ENCODE results near the gene ARHGAP19.
A peak's percentile ranks its signal among the peaks of the same experiment; 100 is the strongest.

Gene ARHGAP19

DNA sequence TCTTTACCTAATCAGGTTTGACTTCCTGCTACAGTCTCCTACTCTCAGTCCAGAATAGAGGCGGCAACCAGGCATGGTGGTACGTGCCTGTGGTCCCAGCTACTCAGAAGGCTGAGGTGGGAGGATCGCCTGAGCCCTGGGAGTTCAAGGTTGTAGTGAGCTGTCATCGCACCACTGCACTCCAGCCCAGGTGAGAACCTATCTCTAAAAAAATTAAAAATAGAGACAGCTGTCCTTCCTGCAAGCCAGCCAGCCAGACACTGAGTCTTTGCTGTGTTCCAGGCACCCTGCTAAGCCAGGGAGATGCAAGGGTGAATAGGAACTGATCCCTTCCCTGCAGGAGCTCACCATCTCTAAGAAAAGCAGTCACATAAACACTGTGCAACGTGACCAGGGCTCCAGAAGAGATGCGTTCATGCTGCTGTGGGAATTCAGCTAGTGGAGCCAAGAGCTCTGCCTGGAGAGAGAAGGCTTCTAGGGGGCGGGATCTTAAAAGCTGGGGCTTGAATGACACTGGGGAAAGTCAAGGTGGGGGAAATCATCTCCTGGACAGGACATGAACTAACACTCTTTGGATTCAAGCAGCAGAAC, 84.6 kb downstream of the ARHGAP19 start:
- DNase-seq (ENCODE audit: low read depth, low spot score), result no peak

DNA sequence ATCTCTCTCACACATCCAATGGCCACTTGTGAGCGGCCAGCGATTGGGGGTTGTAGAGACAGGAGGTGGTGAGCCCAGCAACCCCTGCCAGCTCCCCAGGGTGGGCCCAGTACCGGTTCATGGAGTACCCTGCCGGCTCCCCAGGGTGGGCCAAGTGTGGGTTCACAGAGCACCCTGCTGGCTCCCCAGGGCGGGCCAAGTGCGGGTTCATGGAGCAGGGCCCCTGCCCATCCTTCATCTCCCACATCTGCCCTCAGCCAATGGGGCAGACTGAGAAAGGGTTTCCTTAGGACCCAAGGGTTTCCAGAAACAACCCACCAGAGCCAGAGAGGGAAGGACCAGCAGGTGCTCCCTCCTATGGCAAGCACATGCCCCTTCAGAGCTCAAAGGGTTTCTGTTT, 85.3 kb downstream of the ARHGAP19 start:
- TF ChIP-seq POLR2AphosphoS5 (IDR thresholded peaks at IDR 0.05; ENCODE audit: borderline replicate concordance, low read depth, low read length), result no peak
- no peak for TF ChIP-seq FOXP2 (optimal IDR thresholded peaks at IDR 0.05; ENCODE audit: control extremely low read depth, extremely low read length, insufficient read depth)
- no peak for TF ChIP-seq EZH2 (IDR thresholded peaks at IDR 0.05)
- DNase-seq (ENCODE audit: low read depth, low spot score), result no peak

More for the DNA sequence above, 84.6 kb downstream of the ARHGAP19 start:
- Histone ChIP-seq H3K4me3 (no peak overlapping the region), H3K36me3 (ENCODE audit: insufficient read depth, low read length) (no peaks in the 10 kb centered on the region), H3K27ac (no peak overlapping the region), H3K9ac (ENCODE audit: insufficient read length) (no peak overlapping the region), H3K9me3 (ENCODE audit: low read depth, low read length) (no peaks in the 10 kb centered on the region)
- TF ChIP-seq FOXP2 (optimal IDR thresholded peaks at IDR 0.05; ENCODE audit: control extremely low read depth, extremely low read length, insufficient read depth), result no peak
- TF ChIP-seq EZH2 (IDR thresholded peaks at IDR 0.05), result no peak
- no peak for TF ChIP-seq POLR2AphosphoS5 (IDR thresholded peaks at IDR 0.05; ENCODE audit: borderline replicate concordance, low read depth, low read length)

DNA sequence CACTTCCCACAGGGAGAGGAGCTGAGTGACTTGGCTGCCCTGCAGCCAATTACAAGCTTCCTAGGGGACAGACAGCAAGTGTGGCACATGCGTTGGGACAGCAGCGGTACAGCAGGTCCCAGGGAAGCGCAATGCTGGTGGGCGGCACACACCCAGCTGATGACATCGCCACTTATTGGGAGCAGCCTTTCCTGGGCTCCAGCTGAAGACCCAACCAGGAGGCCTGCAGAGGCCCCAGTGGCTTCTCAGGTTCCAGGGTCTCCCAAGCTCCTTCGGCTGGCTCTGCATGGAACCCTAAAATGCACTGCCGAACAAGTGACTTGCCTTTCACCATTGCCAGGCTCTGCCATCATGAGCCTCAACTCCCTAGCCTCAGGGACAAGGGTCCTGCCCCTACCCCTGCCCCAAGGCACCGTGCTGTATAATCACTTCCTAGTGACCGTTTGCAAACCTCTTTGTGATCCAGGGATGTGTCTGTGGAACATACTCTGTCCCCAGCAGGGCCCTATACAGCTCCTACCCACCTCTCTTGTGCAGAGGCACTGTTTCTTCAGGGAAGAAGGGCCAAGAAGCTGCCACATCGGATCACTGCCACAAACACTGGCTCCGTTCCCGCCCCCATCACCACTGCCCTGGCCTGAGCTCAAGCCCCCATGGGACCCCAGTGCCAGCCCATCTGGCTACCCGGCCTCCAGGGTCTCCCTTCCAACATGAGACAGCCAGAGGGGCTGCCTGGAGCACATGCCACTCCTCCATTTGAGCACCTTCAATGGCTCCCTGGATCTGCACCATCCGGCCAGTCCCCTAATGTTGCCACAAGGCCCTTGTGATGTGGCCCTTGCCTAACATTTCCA, 87.4 kb downstream of the ARHGAP19 start:
- H3K36me3 ChIP-seq (ENCODE audit: insufficient read depth, low read length), result no peaks in the 10 kb centered on the region
- no peak for DNase-seq (ENCODE audit: low read depth, low spot score)
- no peak overlapping the region for H3K4me3 ChIP-seq
- TF ChIP-seq FOXP2 (optimal IDR thresholded peaks at IDR 0.05; ENCODE audit: control extremely low read depth, extremely low read length, insufficient read depth) (no peak), POLR2AphosphoS5 (IDR thresholded peaks at IDR 0.05; ENCODE audit: borderline replicate concordance, low read depth, low read length) (no peak), EZH2 (IDR thresholded peaks at IDR 0.05) (no peak)
- H3K9ac ChIP-seq (ENCODE audit: insufficient read length), result no peak overlapping the region
- no peaks in the 10 kb centered on the region for H3K9me3 ChIP-seq (ENCODE audit: low read depth, low read length)
- no peak overlapping the region for H3K27ac ChIP-seq

More for the DNA sequence above, 85.3 kb downstream of the ARHGAP19 start:
- H3K9me3 ChIP-seq (ENCODE audit: low read depth, low read length), result no peaks in the 10 kb centered on the region
- H3K9ac ChIP-seq (ENCODE audit: insufficient read length), result no peak overlapping the region
- H3K27ac ChIP-seq, result no peak overlapping the region
- no peaks in the 10 kb centered on the region for H3K36me3 ChIP-seq (ENCODE audit: insufficient read depth, low read length)
- no peak overlapping the region for H3K4me3 ChIP-seq

DNA sequence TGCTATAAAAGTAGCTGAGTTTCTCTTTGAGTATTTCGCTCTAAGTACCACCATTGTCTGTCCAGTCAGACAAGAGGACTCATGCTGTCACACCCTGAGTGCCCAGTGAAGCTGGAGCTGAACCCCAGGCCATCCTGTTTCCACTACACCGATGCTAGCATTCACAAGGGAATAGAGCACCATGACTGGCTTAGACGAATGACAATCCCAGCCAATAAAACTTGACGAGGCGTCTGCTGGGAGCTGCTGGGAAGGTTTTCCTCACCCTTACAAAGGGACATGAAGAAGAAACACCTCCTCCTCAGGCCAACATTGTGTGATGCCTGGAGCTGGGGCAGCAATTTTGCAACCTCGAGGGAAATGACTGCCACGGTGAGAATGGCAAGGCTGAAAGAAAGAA, 89.2 kb downstream of the ARHGAP19 start:
- Histone ChIP-seq H3K9me3 (ENCODE audit: low read depth, low read length) (no peaks in the 10 kb centered on the region), H3K36me3 (ENCODE audit: insufficient read depth, low read length) (no peaks in the 10 kb centered on the region), H3K9ac (ENCODE audit: insufficient read length) (no peak overlapping the region), H3K27ac (no peak overlapping the region), H3K4me3 (no peak overlapping the region)
- no peak for DNase-seq (ENCODE audit: low read depth, low spot score)
- TF ChIP-seq FOXP2 (optimal IDR thresholded peaks at IDR 0.05; ENCODE audit: control extremely low read depth, extremely low read length, insufficient read depth) (no peak), EZH2 (IDR thresholded peaks at IDR 0.05) (no peak), POLR2AphosphoS5 (IDR thresholded peaks at IDR 0.05; ENCODE audit: borderline replicate concordance, low read depth, low read length) (no peak)

DNA sequence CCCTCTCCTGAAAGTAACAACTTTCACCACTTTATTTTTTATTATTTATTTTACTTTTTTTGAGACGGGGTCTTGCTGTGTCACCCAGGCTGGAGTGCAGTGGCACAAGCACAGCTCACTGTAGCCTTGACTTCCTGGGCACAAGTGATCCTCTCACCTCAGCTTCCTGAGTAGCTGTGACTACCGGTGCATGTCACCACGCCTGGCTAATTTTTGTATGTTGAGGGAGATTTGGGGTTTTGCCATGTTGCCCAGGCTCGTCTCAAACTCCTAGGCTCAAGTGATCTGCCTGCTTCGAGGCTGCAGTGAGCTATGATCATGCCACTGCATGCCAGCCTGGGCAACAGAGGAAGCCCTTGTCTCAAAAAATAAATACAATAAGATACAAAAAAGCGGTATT, 91.8 kb downstream of the ARHGAP19 start:
- H3K4me3 ChIP-seq, result no peak overlapping the region
- no peak overlapping the region for H3K9ac ChIP-seq (ENCODE audit: insufficient read length)
- no peak overlapping the region for H3K27ac ChIP-seq
- no peaks in the 10 kb centered on the region for H3K9me3 ChIP-seq (ENCODE audit: low read depth, low read length)
- H3K36me3 ChIP-seq (ENCODE audit: insufficient read depth, low read length), result no peaks in the 10 kb centered on the region
- no peak for TF ChIP-seq EZH2 (IDR thresholded peaks at IDR 0.05)
- TF ChIP-seq FOXP2 (optimal IDR thresholded peaks at IDR 0.05; ENCODE audit: control extremely low read depth, extremely low read length, insufficient read depth), result no peak
- no peak for TF ChIP-seq POLR2AphosphoS5 (IDR thresholded peaks at IDR 0.05; ENCODE audit: borderline replicate concordance, low read depth, low read length)
- no peak for DNase-seq (ENCODE audit: low read depth, low spot score)

DNA sequence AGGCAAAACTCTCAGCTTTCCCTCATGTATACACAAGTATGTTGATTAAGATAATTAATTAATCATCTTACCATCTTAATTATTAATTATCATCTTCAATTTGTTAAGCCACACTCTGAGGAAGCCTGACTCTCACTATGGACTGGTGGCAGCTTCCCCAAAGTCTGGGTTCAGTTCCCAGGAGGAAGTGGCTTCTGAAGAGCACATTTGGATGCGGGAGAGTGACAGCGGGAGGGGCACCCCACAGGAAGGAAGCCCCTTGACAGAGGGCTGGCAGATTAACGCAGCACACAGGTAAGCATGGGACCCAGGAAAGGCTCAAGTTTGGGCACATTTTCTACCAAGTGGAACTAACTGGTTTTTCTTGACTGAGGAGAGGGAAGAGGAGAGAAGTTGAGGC, 93.3 kb downstream of the ARHGAP19 start:
- Histone ChIP-seq H3K4me3 (no peak overlapping the region), H3K9me3 (ENCODE audit: low read depth, low read length) (no peaks in the 10 kb centered on the region), H3K9ac (ENCODE audit: insufficient read length) (no peak overlapping the region), H3K36me3 (ENCODE audit: insufficient read depth, low read length) (no peaks in the 10 kb centered on the region), H3K27ac (no peak overlapping the region)
- TF ChIP-seq FOXP2 (optimal IDR thresholded peaks at IDR 0.05; ENCODE audit: control extremely low read depth, extremely low read length, insufficient read depth) (no peak), EZH2 (IDR thresholded peaks at IDR 0.05) (no peak), POLR2AphosphoS5 (IDR thresholded peaks at IDR 0.05; ENCODE audit: borderline replicate concordance, low read depth, low read length) (no peak)
- DNase-seq (ENCODE audit: low read depth, low spot score), result no peak

DNA sequence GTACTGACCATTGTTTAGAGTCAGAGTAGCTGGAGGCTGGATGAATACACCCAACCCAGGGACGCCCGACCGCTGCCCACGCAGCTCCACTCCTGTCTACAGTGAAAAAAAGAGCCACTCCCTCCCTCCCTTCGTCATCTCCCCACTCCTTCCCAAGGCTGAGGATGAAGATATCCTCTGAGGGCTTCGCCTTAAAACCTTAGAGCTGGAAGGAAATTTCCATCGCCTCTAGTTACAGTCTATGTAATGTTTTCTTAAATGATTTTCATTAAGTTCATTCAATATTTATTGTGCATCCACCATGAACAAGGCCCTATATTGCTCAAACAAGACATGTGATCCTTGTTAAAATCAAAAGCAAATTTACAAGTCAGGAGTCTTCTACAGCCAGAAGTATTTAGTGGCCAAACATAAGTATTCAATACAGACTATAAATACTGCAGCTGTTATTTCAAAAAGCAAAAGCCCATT, 95.4 kb downstream of the ARHGAP19 start:
- Histone ChIP-seq H3K27ac (no peak overlapping the region), H3K4me3 (no peak overlapping the region), H3K9me3 (ENCODE audit: low read depth, low read length) (no peaks in the 10 kb centered on the region), H3K9ac (ENCODE audit: insufficient read length) (no peak overlapping the region), H3K36me3 (ENCODE audit: insufficient read depth, low read length) (no peaks in the 10 kb centered on the region)
- TF ChIP-seq POLR2AphosphoS5 (IDR thresholded peaks at IDR 0.05; ENCODE audit: borderline replicate concordance, low read depth, low read length) (no peak), EZH2 (IDR thresholded peaks at IDR 0.05) (no peak), FOXP2 (optimal IDR thresholded peaks at IDR 0.05; ENCODE audit: control extremely low read depth, extremely low read length, insufficient read depth) (no peak)
- no peak for DNase-seq (ENCODE audit: low read depth, low spot score)

DNA sequence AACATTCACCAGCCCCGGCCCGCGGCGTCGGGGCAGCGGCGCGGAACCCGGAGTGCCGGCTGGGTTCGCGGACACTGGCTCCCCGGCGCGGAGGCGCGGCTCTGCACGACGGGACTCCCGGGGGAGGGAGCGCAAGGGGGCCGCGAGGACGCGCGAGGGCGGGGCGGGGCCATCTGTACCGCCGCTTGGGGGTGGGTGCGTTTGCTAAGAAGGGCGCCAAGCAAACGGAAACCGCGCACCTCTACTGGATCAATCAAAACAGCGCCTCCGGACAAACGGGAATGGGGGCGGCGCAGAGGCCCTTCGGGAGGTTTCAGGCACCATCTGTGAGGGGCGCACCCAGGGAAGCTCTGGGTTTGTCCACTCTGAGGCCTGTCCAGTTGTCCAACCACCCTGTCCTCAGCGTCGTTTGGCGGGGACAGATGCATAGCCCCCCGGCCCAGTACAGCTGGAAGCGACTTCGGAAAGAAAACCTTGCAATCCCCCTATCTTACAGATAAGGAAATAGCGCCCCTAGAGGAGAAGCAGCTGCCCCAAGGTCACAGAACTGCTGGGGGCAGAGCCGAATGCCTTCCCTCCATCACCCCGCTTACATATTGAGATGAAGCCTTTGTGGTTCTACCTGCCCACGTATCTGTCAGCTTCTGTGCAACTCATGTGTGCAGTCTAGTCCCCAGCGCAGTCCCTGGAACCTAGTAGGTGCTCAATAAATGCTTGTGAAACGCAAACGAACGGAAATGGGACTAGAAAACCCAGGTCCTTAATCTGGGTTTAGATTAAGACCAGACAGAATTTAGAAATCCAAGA, 96.0 kb downstream of the ARHGAP19 start:
- peak; percentile 3 for DNase-seq (ENCODE audit: low read depth, low spot score)
- no peaks in the 10 kb centered on the region for H3K36me3 ChIP-seq (ENCODE audit: insufficient read depth, low read length)
- TF ChIP-seq EZH2 (IDR thresholded peaks at IDR 0.05) (no peak), FOXP2 (optimal IDR thresholded peaks at IDR 0.05; ENCODE audit: control extremely low read depth, extremely low read length, insufficient read depth) (no peak), POLR2AphosphoS5 (IDR thresholded peaks at IDR 0.05; ENCODE audit: borderline replicate concordance, low read depth, low read length) (no peak)
- no peak overlapping the region for H3K27ac ChIP-seq
- H3K9ac ChIP-seq (ENCODE audit: insufficient read length), result no peak overlapping the region
- H3K4me3 ChIP-seq, result peak overlapping the region; percentile 74
- H3K9me3 ChIP-seq (ENCODE audit: low read depth, low read length), result no peaks in the 10 kb centered on the region
